ENCODE results near the gene MMP25.

The MMP25 gene, protein sequence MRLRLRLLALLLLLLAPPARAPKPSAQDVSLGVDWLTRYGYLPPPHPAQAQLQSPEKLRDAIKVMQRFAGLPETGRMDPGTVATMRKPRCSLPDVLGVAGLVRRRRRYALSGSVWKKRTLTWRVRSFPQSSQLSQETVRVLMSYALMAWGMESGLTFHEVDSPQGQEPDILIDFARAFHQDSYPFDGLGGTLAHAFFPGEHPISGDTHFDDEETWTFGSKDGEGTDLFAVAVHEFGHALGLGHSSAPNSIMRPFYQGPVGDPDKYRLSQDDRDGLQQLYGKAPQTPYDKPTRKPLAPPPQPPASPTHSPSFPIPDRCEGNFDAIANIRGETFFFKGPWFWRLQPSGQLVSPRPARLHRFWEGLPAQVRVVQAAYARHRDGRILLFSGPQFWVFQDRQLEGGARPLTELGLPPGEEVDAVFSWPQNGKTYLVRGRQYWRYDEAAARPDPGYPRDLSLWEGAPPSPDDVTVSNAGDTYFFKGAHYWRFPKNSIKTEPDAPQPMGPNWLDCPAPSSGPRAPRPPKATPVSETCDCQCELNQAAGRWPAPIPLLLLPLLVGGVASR

DNA sequence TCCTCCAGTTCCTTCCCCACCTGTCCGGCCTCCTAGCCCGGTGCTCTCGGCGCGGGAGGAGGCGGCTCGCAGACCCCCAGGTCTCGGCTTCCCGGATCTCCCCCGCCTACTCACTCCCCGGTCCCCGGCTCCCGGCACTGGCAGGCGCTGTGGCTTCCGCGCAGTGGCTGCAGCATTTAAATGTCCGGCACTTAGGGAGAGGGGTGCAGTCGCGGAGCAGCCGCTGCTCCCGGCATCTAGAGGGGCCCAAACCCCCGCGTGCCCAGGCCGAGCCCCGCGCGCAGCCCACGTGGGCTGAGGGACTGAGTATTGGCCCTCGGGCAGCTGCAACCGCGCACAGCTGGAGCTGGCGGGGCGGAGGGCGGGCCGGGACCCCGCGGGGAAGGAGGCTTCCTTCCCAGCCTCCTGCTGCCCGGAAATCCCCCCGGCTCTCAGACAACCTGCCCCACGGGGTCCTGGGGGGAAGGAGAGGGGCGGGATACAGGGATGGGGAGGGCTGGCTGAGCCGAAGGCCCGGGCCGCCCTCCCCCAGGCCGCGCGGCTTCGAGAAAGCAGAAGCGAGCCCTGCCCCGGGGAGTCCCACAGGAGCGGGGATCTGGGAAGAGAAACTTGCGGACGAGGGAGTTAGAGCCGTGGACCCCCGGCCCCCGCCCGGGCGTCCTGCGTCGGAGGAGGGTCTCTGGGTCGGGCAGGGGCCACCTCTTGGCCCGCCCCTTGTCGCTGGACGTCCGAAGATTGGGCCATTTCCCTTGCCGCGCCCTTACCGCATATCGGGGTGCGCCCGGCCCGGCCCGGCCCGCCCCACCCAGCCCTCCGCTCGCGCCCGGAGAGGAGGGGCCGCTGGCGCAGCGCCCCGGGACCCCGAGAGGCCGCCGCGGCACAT, at the start of gene MMP25:
Gene MMP25 (plus strand): TSS at position 804 of the 883 bp plus-strand sequence. CDS start 357 bp downstream, outside the sequence.
- DNase-seq, result no peak
- H3K27ac ChIP-seq, result no peak within 1 kb of the TSS

DNA sequence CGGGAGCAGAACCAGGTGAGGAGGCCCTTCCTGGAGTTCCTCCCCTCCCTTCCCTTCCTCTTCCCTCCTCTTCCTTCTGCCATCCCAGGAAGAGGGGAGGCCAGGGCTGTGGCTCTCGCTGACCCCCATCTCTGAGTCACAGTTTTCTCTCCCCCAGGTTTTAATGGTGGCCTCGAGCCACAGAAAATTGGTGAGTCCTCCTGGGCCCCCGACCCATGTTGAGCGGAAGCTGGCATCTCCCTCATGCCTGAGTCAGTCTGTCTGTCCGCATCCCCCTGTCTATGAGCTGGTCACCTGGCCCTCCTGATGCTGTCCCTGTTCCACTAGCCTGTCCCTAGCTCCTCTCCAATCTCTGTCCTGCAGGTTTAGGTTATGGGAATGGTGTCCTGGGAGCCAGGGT, 46.4 kb upstream of the MMP25 start:
- no peaks in the 10 kb centered on the region for H3K36me3 ChIP-seq
- TF ChIP-seq, protein P1, sequence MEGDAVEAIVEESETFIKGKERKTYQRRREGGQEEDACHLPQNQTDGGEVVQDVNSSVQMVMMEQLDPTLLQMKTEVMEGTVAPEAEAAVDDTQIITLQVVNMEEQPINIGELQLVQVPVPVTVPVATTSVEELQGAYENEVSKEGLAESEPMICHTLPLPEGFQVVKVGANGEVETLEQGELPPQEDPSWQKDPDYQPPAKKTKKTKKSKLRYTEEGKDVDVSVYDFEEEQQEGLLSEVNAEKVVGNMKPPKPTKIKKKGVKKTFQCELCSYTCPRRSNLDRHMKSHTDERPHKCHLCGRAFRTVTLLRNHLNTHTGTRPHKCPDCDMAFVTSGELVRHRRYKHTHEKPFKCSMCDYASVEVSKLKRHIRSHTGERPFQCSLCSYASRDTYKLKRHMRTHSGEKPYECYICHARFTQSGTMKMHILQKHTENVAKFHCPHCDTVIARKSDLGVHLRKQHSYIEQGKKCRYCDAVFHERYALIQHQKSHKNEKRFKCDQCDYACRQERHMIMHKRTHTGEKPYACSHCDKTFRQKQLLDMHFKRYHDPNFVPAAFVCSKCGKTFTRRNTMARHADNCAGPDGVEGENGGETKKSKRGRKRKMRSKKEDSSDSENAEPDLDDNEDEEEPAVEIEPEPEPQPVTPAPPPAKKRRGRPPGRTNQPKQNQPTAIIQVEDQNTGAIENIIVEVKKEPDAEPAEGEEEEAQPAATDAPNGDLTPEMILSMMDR (IDR thresholded peaks at IDR 0.05; ENCODE audit: low read depth, low read length), result no peak
- no peak overlapping the region for H3K27ac ChIP-seq
- H3K4me3 ChIP-seq (ENCODE audit: low read depth, low read length), result no peak overlapping the region
- H3K9me3 ChIP-seq (ENCODE audit: severe bottlenecking), result no peaks in the 10 kb centered on the region
- no peak for DNase-seq
- no peaks in the 10 kb centered on the region for H3K27me3 ChIP-seq (ENCODE audit: insufficient read depth, low read depth, severe bottlenecking)

More for the DNA sequence above, at the start of gene MMP25:
- Histone ChIP-seq H3K27me3 (ENCODE audit: insufficient read depth, low read depth, severe bottlenecking) (peaks cover 67% of the 10 kb centered on the region), H3K9me3 (ENCODE audit: severe bottlenecking) (no peaks in the 10 kb centered on the region), H3K4me3 (ENCODE audit: low read depth, low read length) (peak within 1 kb of the TSS; percentile 36), H3K36me3 (no peaks in the 10 kb centered on the region)
- TF ChIP-seq, protein P1 (IDR thresholded peaks at IDR 0.05; ENCODE audit: low read depth, low read length), result no peak

DNA sequence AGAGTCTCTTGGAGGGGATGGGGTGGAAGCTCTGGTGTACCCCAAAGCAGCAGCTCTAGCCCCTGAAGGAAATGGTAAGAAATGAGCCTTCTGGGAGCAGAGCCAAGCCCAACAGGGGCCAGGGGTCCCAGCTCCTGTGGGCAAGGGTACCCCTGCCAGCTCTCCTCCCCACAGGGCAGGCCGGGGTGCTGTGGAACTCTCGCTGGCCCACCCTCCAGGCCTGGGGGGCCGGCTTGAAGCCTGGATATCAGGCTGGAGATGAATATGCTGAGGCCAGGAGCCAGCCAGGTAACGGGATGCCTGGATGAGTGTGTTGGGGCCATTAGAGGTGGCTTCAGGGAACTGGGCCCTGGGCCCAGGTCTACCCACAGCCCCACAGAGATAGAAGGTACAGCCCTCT, 45.8 kb upstream of the MMP25 start:
- Histone ChIP-seq H3K27ac (no peak overlapping the region), H3K36me3 (no peaks in the 10 kb centered on the region), H3K4me3 (ENCODE audit: low read depth, low read length) (no peak overlapping the region), H3K27me3 (ENCODE audit: insufficient read depth, low read depth, severe bottlenecking) (no peaks in the 10 kb centered on the region), H3K9me3 (ENCODE audit: severe bottlenecking) (no peaks in the 10 kb centered on the region)
- DNase-seq, result no peak
- TF ChIP-seq, protein P1 (IDR thresholded peaks at IDR 0.05; ENCODE audit: low read depth, low read length), result no peak

DNA sequence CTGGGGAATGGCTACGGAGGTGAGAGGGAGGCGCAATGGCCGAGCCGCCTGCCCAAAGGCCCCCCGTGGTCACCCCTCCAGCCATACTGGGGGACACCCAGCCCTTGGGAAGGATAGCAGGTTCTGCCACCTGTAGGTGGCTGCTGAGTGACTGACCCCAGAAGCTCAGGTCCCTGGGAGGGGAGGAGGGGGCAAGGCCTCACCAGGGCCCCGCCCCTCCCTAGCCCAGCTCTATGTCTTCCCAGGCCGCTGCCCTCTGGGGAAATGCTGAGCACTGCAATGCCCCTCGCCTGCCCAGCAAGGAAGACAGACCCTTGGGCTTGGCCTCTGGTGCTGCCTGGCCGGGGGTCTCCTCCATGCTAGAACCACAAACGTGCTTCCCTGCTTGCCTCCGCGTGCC, 45.0 kb upstream of the MMP25 start:
- no peaks in the 10 kb centered on the region for H3K36me3 ChIP-seq
- H3K4me3 ChIP-seq (ENCODE audit: low read depth, low read length), result no peak overlapping the region
- TF ChIP-seq, protein P1 (IDR thresholded peaks at IDR 0.05; ENCODE audit: low read depth, low read length), result 0 out of 2 replicates have a peak, but pooled peaks have one; percentile 15
- DNase-seq, result peak; percentile 42
- H3K27me3 ChIP-seq (ENCODE audit: insufficient read depth, low read depth, severe bottlenecking), result no peaks in the 10 kb centered on the region
- no peaks in the 10 kb centered on the region for H3K9me3 ChIP-seq (ENCODE audit: severe bottlenecking)
- no peak overlapping the region for H3K27ac ChIP-seq

DNA sequence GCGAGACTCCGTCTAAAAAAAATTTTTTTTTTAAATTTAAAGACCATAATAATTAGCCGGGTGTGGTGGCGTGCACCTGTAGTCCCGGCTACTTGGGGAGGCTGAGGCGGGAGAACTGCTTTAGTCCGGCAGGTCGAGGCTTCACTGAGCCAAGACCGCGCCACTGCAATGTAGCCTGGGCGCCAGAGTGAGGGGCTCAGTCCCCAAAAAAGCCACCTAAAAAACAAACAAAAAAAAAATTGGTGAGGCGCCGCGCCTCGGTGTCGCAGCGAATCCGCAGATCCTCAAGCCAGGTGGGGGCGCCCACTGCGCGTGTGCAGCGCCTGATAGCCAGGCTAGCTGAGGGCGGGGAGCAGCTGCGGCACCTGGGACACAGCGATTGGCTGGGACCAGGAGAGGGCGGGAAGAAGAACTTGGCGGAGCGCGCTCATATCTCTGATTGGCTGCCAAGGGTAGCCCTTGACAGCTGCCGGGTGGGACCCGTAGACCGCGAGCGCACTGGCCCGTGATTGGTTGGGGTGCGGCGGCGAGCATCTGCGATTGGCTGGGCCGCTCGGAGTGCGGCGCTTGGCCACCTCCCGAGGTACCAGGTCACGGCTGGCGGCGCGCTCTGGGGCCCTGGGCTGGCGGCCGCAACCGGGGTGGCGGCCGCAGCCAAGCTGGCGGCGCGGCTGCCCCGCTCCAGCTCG, 42.6 kb upstream of the MMP25 start:
- H3K27ac ChIP-seq, result no peak overlapping the region
- H3K27me3 ChIP-seq (ENCODE audit: insufficient read depth, low read depth, severe bottlenecking), result no peaks in the 10 kb centered on the region
- no peak overlapping the region for H3K4me3 ChIP-seq (ENCODE audit: low read depth, low read length)

More for the DNA sequence above, 42.6 kb upstream of the MMP25 start:
- DNase-seq, result peak; percentile 99
- TF ChIP-seq, protein P1 (IDR thresholded peaks at IDR 0.05; ENCODE audit: low read depth, low read length), result peak; percentile 61
- Histone ChIP-seq H3K9me3 (ENCODE audit: severe bottlenecking) (no peaks in the 10 kb centered on the region), H3K36me3 (no peaks in the 10 kb centered on the region; the same call in 1 of the 2 replicates)
